IMR-90 (cell line): ENCODE results near the gene HAAO. TPM values are rescaled to one million over a fixed set of nuclear protein-coding genes. Genes with fewer than 3 reads are reported as not detected.

Source experiments
- ATAC-seq: fragments of 200-7000 bp; cut with Tn5 transposase; 2 replicates; pipeline ENCODE4 v1.9.1; 2020; ENCODE audit warnings: low read depth, mild to moderate bottlenecking, moderate library complexity
- BruUV-seq: library from RNA; stranded (reverse); fragments of 400-500 nt; replicated peaks from 2 replicates; lab custom pipeline; 2021; lab: Mats Ljungman, UMichigan
- CTCF ChIA-PET: fragments of 300-600 bp; formaldehyde crosslinking; extraction: SDS; loops from one replicate; lab custom pipeline; 2021; ENCODE audit warnings: antibody characterized with exemption; lab: Yijun Ruan, JAX
- POLR2A ChIA-PET: fragments of 300-600 bp; sonication (Branson Sonifier 250); formaldehyde crosslinking; loops from one replicate; lab custom pipeline; 2022; ENCODE audit warnings: antibody characterized with exemption; ENCODE audit not compliant: unreplicated experiment; lab: Charles Lee
- DNase-seq: peaks from one replicate; pipeline ENCODE4 v3.0.0; 2013
- H2AFZ ChIP-seq: replicated peaks from 2 replicates; pipeline ENCODE3; 2013; ENCODE audit warnings: low read length, mild to moderate bottlenecking; ENCODE audit not compliant: poor library complexity
- H2AK5ac ChIP-seq: 2 replicates; pipeline ENCODE4 v1.6.1; 2013; ENCODE audit warnings: low read depth, low read length, inconsistent platforms
- H2AK9ac ChIP-seq: replicated peaks from 2 replicates; pipeline ENCODE3; 2013; ENCODE audit warnings: mild to moderate bottlenecking, low read depth, low read length, moderate library complexity; ENCODE audit not compliant: poor library complexity
- H2BK120ac ChIP-seq: 2 replicates; pipeline ENCODE4 v1.6.1; 2013; ENCODE audit warnings: low read depth, low read length, inconsistent platforms
- H2BK15ac ChIP-seq: 3 replicates; pipeline ENCODE4 v1.6.1; 2013; ENCODE audit warnings: low read depth, low read length, inconsistent platforms
- H2BK20ac ChIP-seq: 2 replicates; pipeline ENCODE4 v1.6.1; 2013; ENCODE audit warnings: low read depth, mild to moderate bottlenecking, inconsistent platforms, low read length, moderate library complexity
- H2BK5ac ChIP-seq: 2 replicates; pipeline ENCODE4 v1.6.1; 2013; ENCODE audit warnings: mild to moderate bottlenecking, low read depth, low read length, inconsistent platforms; ENCODE audit not compliant: poor library complexity, severe bottlenecking
- H3K14ac ChIP-seq: replicated peaks from 2 replicates; pipeline ENCODE4 v1.6.1; 2013; ENCODE audit warnings: low read depth, low read length, inconsistent platforms
- H3K18ac ChIP-seq: 2 replicates; pipeline ENCODE4 v1.6.1; 2013; ENCODE audit warnings: low read depth, low read length, control low read depth
- H3K23ac ChIP-seq: 2 replicates; pipeline ENCODE4 v1.6.1; 2013; ENCODE audit warnings: low read depth, low read length, inconsistent platforms
- H3K27ac ChIP-seq: 2 replicates; pipeline ENCODE4 v1.5.1; 2013; ENCODE audit warnings: mild to moderate bottlenecking, control low read depth, low read length; ENCODE audit not compliant: insufficient read depth
- H3K27me3 ChIP-seq: 2 replicates; pipeline ENCODE4 v1.6.1; 2013; ENCODE audit warnings: low read length; ENCODE audit not compliant: control insufficient read depth, insufficient read depth
- H3K36me3 ChIP-seq: 2 replicates; pipeline ENCODE4 v1.6.1; 2013; ENCODE audit warnings: low read length, mixed read lengths; ENCODE audit not compliant: control insufficient read depth, insufficient read depth
- H3K4ac ChIP-seq: 2 replicates; pipeline ENCODE4 v1.6.1; 2013; ENCODE audit warnings: low read depth, low read length, inconsistent platforms
- H3K4me1 ChIP-seq: 2 replicates; pipeline ENCODE4 v1.6.1; 2013; ENCODE audit warnings: low read length, mixed read lengths; ENCODE audit not compliant: control insufficient read depth, insufficient read depth
- H3K4me2 ChIP-seq: 2 replicates; pipeline ENCODE4 v1.6.1; 2013; ENCODE audit warnings: low read depth, mild to moderate bottlenecking, control low read depth, low read length, moderate library complexity
- H3K4me3 ChIP-seq: 2 replicates; pipeline ENCODE4 v1.5.1; 2013; ENCODE audit warnings: low read depth, mild to moderate bottlenecking, control low read depth, low read length, moderate library complexity; ENCODE audit not compliant: insufficient read depth
- H3K56ac ChIP-seq: 2 replicates; pipeline ENCODE4 v1.6.1; 2013; ENCODE audit warnings: low read length, inconsistent platforms; ENCODE audit not compliant: insufficient read depth; ENCODE audit errors: extremely low read depth
- H3K79me1 ChIP-seq, 2 experiments: 2 replicates each; pipeline ENCODE4 v1.6.1; 2013; ENCODE audit warnings: low read length in 2 of 2, inconsistent platforms in 1 of 2, low read depth in 1 of 2
- H3K9ac ChIP-seq: 2 replicates; pipeline ENCODE4 v1.6.1; 2013; ENCODE audit warnings: low read depth, low read length, control low read depth
- H3K9me1 ChIP-seq: 2 replicates; pipeline ENCODE4 v1.6.1; 2013; ENCODE audit warnings: low read length, inconsistent platforms; ENCODE audit not compliant: insufficient read depth
- H3K9me3 ChIP-seq: 2 replicates; pipeline ENCODE4 v1.6.1; 2013; ENCODE audit warnings: low read length; ENCODE audit not compliant: control insufficient read depth, insufficient read depth
- H4K20me1 ChIP-seq: 2 replicates; pipeline ENCODE4 v1.6.1; 2013; ENCODE audit warnings: low read length, inconsistent platforms; ENCODE audit not compliant: insufficient read depth
- H4K5ac ChIP-seq: 2 replicates; pipeline ENCODE4 v1.6.1; 2013; ENCODE audit warnings: mild to moderate bottlenecking, low read depth, low read length, control low read depth
- H4K8ac ChIP-seq, 2 experiments: 2 replicates each; pipeline ENCODE4 v1.6.1; 2013; ENCODE audit warnings: low read depth in 2 of 2, low read length in 2 of 2, control low read depth in 1 of 2, inconsistent platforms in 1 of 2
- H4K91ac ChIP-seq: 2 replicates; pipeline ENCODE4 v1.6.1; 2013; ENCODE audit warnings: low read depth, low read length, inconsistent platforms; ENCODE audit not compliant: insufficient read depth
- BHLHE40 ChIP-seq: fragments of 150-350 bp; IDR thresholded peaks from 2 replicates; pipeline ENCODE4 v1.6.1; 2016; ENCODE audit warnings: mild to moderate bottlenecking, low read depth, low read length
- CEBPB ChIP-seq: IDR thresholded peaks from 2 replicates; pipeline ENCODE4 v1.6.1; 2012; ENCODE audit warnings: low read depth, low read length, improper control_type of control experiment
- CHD1 ChIP-seq: IDR thresholded peaks from 2 replicates; pipeline ENCODE4 v1.6.1; 2012; ENCODE audit warnings: low read depth, low read length, improper control_type of control experiment
- CTCF ChIP-seq: conservative IDR thresholded peaks from 2 replicates; pipeline ENCODE4 v1.5.1; 2012; ENCODE audit warnings: mild to moderate bottlenecking, low read depth, low read length, improper control_type of control experiment
- ELK1 ChIP-seq: fragments of 150-350 bp; IDR thresholded peaks from 2 replicates; pipeline ENCODE4 v1.6.1; 2016; ENCODE audit warnings: low read depth, mild to moderate bottlenecking, low read length, moderate library complexity, borderline replicate concordance
- FOS ChIP-seq: fragments of 150-350 bp; IDR thresholded peaks from 2 replicates; pipeline ENCODE4 v1.6.1; 2016; ENCODE audit warnings: low read depth, low read length
- MAFK ChIP-seq: IDR thresholded peaks from 2 replicates; pipeline ENCODE4 v1.6.1; 2012; ENCODE audit warnings: low read depth, low read length, improper control_type of control experiment
- MAZ ChIP-seq: IDR thresholded peaks from 2 replicates; pipeline ENCODE4 v1.6.1; 2012; ENCODE audit warnings: low read depth, mild to moderate bottlenecking, low read length, improper control_type of control experiment, moderate library complexity, borderline replicate concordance
- MXI1 ChIP-seq: IDR thresholded peaks from 2 replicates; pipeline ENCODE4 v1.6.1; 2012; ENCODE audit warnings: low read depth, mild to moderate bottlenecking, low read length, moderate library complexity, borderline replicate concordance
- NFE2L2 ChIP-seq: fragments of 150-350 bp; IDR thresholded peaks from 2 replicates; pipeline ENCODE4 v1.6.1; 2016; ENCODE audit warnings: low read depth, mild to moderate bottlenecking, low read length
- POLR2A ChIP-seq: IDR thresholded peaks from 2 replicates; pipeline ENCODE4 v1.6.1; 2012; ENCODE audit warnings: mild to moderate bottlenecking, low read depth, low read length
- RAD21 ChIP-seq: IDR thresholded peaks from 2 replicates; pipeline ENCODE4 v1.6.1; 2012; ENCODE audit warnings: low read length, improper control_type of control experiment
- RCOR1 ChIP-seq: IDR thresholded peaks from 2 replicates; pipeline ENCODE4 v1.6.1; 2012; ENCODE audit warnings: mild to moderate bottlenecking, low read length, improper control_type of control experiment; ENCODE audit not compliant: insufficient replicate concordance
- RFX5 ChIP-seq: IDR thresholded peaks from 2 replicates; pipeline ENCODE4 v1.8.0; 2012; ENCODE audit warnings: low read depth, mild to moderate bottlenecking, low read length, moderate library complexity
- SMC3 ChIP-seq: fragments of 150-350 bp; IDR thresholded peaks from 2 replicates; pipeline ENCODE4 v1.6.1; 2016; ENCODE audit warnings: low read depth, mild to moderate bottlenecking, antibody characterized with exemption, low read length, moderate library complexity
- USF2 ChIP-seq: fragments of 150-350 bp; IDR thresholded peaks from 2 replicates; pipeline ENCODE4 v1.6.1; 2017; ENCODE audit warnings: mild to moderate bottlenecking, antibody characterized with exemption, low read length, low read depth
- WGBS, 2 experiments: methylation state at CpG; one replicate each; pipeline versions ENCODE4 v1.1.5 to v1.1.7; 2013; ENCODE audit warnings: missing lambda C conversion rate in 2 of 2; ENCODE audit not compliant: insufficient read length in 1 of 2; ENCODE audit errors: extremely low coverage in 2 of 2; 5-methylcytosine and 5-hydroxymethylcytosine counted together
- dilution Hi-C: fragments of 300-500 bp; cut with HindIII; formaldehyde crosslinking; loops from one replicate; pipeline ENCODE4 v1.14.3; 2018; ENCODE audit warnings: low sequenced_read_pairs; ENCODE audit not compliant: unreplicated experiment
- in situ Hi-C: fragments of 300-500 bp; cut with MboI; formaldehyde crosslinking; loops from 3 replicates; pipeline ENCODE4 v1.14.3; 2019; ENCODE audit warnings: low sequenced_read_pairs, inconsistent platforms, mixed read lengths
- intact Hi-C: fragments of 100-400 bp; cut with micrococcal nuclease; formaldehyde crosslinking; loops from 2 replicates; pipeline ENCODE4 v1.10.0; 2022
- polyA plus RNA-seq, 3 experiments: library from polyadenylated mRNA; depleted of rRNA; stranded (reverse); fragments of >200 nt; gene quantifications; 2 replicates each; pipeline ENCODE4 v1.2.3, GENCODE V29; 2012; ENCODE audit warnings: low replicate concordance in 1 of 3
- total RNA-seq: library from RNA; depleted of rRNA; stranded (reverse); fragments of >200 nt; gene quantifications from 2 replicates; pipeline ENCODE4 v1.2.3, GENCODE V29; 2012

The HAAO gene
- total and polyA plus RNA-seq, 2 of the 4 experiments (the other 2 are of a cell fraction): 0.05 to 0.18 TPM

GRCh38 chr2:42841344-42841743, 49.0 kb upstream of the HAAO start:
- H3K9ac ChIP-seq: no peak overlapping the region
- H3K9me1 ChIP-seq: peaks cover 12% of the 10 kb centered on the region
- H4K5ac ChIP-seq: no peak overlapping the region
- POLR2A ChIA-PET: no interaction called here
- WGBS, 2 experiments: 91% methylated on average over 1 of the region's 5 CpGs; no CpG with 5 or more reads in 1 of the 2 experiments
- in situ Hi-C loops: loop anchor here (25.0 kb wide), 1 partner anchor 721 kb away; no protein-coding TSS in a partner anchor
- no peak overlapping the region; the same call in 1 of the 2 replicates for H3K4ac ChIP-seq
- H3K9me3 ChIP-seq: no peaks in the 10 kb centered on the region
- no peak overlapping the region for H2BK120ac ChIP-seq
- H2BK20ac ChIP-seq: no peak overlapping the region
- no peak overlapping the region for H3K18ac ChIP-seq
- dilution Hi-C loops: no loop called here
- H2AK5ac ChIP-seq: peak overlapping the region; percentile 13; the same call in 1 of the 2 replicates
- H3K14ac ChIP-seq: no peak overlapping the region
- TF ChIP-seq NFE2L2: no peak
- no peak for TF ChIP-seq RFX5
- no peak for TF ChIP-seq MXI1
- TF ChIP-seq RCOR1: no peak
- no peak for TF ChIP-seq SMC3
- TF ChIP-seq ELK1: no peak
- no peak for TF ChIP-seq RAD21
- no peak for TF ChIP-seq POLR2A
- no peak for TF ChIP-seq MAFK
- no peak for TF ChIP-seq BHLHE40
- TF ChIP-seq FOS: no peak
- TF ChIP-seq MAZ: no peak
- TF ChIP-seq USF2: no peak
- TF ChIP-seq CTCF: no peak
- no peak for TF ChIP-seq CHD1
- TF ChIP-seq CEBPB: no peak
- BruUV-seq: no TSS peak
- no peak for DNase-seq
- no peak overlapping the region for H3K4me3 ChIP-seq
- H4K20me1 ChIP-seq: peaks cover 3% of the 10 kb centered on the region; the same call in 1 of the 2 replicates
- CTCF ChIA-PET: no interaction called here
- no peak overlapping the region for H2AK9ac ChIP-seq
- H2AFZ ChIP-seq: no peak overlapping the region
- no peak overlapping the region for H4K91ac ChIP-seq
- no peak overlapping the region for H2BK15ac ChIP-seq
- H3K4me2 ChIP-seq: no peak overlapping the region
- no peak overlapping the region for H3K23ac ChIP-seq
- no peak overlapping the region for H3K56ac ChIP-seq
- no peak for ATAC-seq
- H3K36me3 ChIP-seq: no peaks in the 10 kb centered on the region
- H3K27me3 ChIP-seq: peaks cover 2% of the 10 kb centered on the region; the same call in 1 of the 2 replicates
- no peak overlapping the region for H3K27ac ChIP-seq
- H2BK5ac ChIP-seq: no peak overlapping the region
- no peak overlapping the region for H4K8ac ChIP-seq
- peaks cover 17% of the 10 kb centered on the region for H3K4me1 ChIP-seq
- no peaks in the 10 kb centered on the region for H3K79me1 ChIP-seq
- intact Hi-C loops: no loop called here
